Measurements from ENCODE around the gene ARHGAP26. TPM values are rescaled to one million over a fixed set of nuclear protein-coding genes. Genes with fewer than 3 reads are reported as not detected.

Gene ARHGAP26
- total RNA-seq, 4 donors from 2014 or later: 12.4 to 49.5 (median 31.8) TPM

DNA sequence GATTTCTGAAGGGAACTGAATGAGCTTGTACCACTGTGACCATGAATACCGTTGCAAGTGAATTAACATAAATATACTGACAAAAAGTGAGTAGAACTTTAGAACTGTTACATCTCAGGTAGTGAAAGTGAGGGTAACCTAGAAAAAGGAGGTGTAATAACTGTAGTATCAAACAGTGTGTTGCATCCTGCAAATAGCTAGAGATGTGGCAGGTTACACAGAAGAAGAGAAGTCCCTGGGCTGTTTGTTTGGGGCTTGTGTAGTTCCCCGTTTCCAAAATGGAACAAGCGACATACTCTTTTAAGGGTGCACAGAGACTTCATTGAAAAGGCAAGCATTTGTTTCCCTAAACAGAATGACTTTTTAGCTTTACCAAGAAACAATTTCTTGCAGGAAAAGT, 418.5 kb downstream of the ARHGAP26 start:
- TF ChIP-seq POLR2A (IDR thresholded peaks at IDR 0.05): no peak
- TF ChIP-seq, protein P1, sequence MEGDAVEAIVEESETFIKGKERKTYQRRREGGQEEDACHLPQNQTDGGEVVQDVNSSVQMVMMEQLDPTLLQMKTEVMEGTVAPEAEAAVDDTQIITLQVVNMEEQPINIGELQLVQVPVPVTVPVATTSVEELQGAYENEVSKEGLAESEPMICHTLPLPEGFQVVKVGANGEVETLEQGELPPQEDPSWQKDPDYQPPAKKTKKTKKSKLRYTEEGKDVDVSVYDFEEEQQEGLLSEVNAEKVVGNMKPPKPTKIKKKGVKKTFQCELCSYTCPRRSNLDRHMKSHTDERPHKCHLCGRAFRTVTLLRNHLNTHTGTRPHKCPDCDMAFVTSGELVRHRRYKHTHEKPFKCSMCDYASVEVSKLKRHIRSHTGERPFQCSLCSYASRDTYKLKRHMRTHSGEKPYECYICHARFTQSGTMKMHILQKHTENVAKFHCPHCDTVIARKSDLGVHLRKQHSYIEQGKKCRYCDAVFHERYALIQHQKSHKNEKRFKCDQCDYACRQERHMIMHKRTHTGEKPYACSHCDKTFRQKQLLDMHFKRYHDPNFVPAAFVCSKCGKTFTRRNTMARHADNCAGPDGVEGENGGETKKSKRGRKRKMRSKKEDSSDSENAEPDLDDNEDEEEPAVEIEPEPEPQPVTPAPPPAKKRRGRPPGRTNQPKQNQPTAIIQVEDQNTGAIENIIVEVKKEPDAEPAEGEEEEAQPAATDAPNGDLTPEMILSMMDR (IDR thresholded peaks at IDR 0.05): no peak
- no peaks in the 10 kb centered on the region for H3K36me3 ChIP-seq
- no peak overlapping the region for H3K27ac ChIP-seq
- no peaks in the 10 kb centered on the region for H3K9me3 ChIP-seq
- H3K27me3 ChIP-seq: no peaks in the 10 kb centered on the region
- no peaks in the 10 kb centered on the region for H3K4me1 ChIP-seq
- DNase-seq: no peak
- H3K4me3 ChIP-seq: no peak overlapping the region
- intact Hi-C loops (cut with DNase I; ENCODE audit: low total_unique reads): no loop called here

DNA sequence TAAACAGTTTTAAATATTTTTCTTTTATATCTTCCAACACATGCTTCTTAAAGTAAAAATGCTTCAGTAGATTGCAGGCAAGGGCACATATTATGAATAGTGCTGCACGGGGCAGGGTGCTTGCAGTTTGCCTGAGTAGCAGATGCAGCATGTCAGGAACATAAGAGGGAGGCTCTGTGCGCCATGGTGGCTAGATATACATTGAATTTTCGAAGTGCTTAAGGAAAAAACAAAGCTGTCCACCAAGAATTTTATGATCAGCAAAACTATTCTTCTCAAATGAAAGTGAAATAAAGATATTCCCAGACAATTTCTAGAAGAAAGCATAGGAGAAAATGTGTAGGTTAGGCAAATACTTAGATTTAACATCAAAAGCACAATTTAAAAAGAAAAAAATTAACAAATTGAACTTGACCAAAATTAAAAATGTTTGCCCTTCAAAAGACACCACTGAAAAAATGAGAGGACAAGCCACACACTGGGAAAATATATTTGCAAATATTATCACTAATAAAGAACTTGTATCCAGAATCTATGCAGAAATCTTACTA, 420.2 kb downstream of the ARHGAP26 start:
- TF ChIP-seq, protein P1 (IDR thresholded peaks at IDR 0.05): no peak
- TF ChIP-seq POLR2A (IDR thresholded peaks at IDR 0.05): no peak
- H3K36me3 ChIP-seq: no peaks in the 10 kb centered on the region
- no peaks in the 10 kb centered on the region for H3K9me3 ChIP-seq
- H3K27ac ChIP-seq: no peak overlapping the region
- intact Hi-C loops (cut with DNase I; ENCODE audit: low total_unique reads): no loop called here
- H3K4me1 ChIP-seq: no peaks in the 10 kb centered on the region
- H3K27me3 ChIP-seq: no peaks in the 10 kb centered on the region
- no peak for DNase-seq
- no peak overlapping the region for H3K4me3 ChIP-seq

DNA sequence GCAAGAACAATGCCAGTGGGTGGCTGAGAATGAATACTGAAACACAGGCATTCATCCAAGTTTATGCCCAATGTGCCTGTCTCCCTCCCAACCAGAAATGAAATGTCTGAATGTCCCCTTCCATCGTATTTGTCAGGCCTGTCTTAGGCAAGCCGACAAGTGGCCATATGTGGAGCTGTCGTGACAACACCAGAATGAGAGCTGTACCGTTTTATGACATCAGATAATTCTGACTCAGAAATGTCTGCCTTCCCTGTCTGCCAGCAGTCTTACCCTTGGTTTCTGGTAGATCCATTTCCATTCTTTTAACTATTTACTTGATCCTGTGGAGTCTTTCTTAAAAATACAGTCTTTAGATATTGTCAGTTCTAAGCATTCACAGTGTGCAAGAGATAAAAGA, 421.5 kb downstream of the ARHGAP26 start:
- intact Hi-C loops (cut with DNase I; ENCODE audit: low total_unique reads): no loop called here
- TF ChIP-seq, protein P1 (IDR thresholded peaks at IDR 0.05): no peak
- TF ChIP-seq POLR2A (IDR thresholded peaks at IDR 0.05): no peak
- no peak overlapping the region for H3K4me3 ChIP-seq

DNA sequence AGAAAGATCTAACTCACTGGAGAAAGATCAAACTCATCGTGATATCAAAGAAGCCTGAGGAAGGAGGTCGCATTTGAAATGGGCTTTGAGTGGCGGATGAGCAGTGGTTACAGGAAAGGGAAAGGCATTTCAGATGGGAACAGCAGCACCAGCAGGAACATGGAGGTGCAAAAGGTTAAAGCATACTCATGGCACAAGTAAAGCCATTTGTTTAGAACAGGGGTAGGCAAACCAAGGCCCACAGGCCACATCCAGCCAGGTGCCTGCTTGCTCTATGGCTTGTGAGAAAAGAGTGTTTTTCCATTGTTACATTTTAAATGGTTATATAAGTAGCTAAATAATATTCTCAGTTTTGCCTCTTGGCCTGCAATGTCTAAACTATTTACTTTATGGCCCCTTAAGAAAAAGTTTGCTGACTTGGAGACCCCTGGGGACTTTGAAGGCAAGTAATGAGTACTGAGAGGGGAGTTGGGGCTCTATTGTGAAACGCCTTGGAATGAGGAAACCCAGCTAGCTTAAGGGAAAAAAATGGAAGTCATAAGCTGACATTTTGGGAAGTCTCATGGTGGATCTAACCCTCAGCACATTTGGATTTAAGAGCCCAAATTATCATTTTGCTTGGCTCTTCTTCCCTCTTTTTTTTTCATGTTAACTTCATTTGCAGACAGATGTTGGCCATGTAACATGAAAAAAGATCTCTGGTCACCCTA, 422.2 kb downstream of the ARHGAP26 start:
- Histone ChIP-seq H3K4me1 (no peaks in the 10 kb centered on the region), H3K9me3 (no peaks in the 10 kb centered on the region), H3K4me3 (no peak overlapping the region), H3K27ac (no peak overlapping the region), H3K36me3 (no peaks in the 10 kb centered on the region), H3K27me3 (no peaks in the 10 kb centered on the region)
- DNase-seq: no peak
- TF ChIP-seq POLR2A (IDR thresholded peaks at IDR 0.05): no peak
- TF ChIP-seq, protein P1 (IDR thresholded peaks at IDR 0.05): no peak
- intact Hi-C loops (cut with DNase I; ENCODE audit: low total_unique reads): no loop called here

More for the DNA sequence above, 421.5 kb downstream of the ARHGAP26 start:
- DNase-seq: no peak
- Histone ChIP-seq H3K27me3 (no peaks in the 10 kb centered on the region), H3K4me1 (no peaks in the 10 kb centered on the region), H3K9me3 (no peaks in the 10 kb centered on the region), H3K36me3 (no peaks in the 10 kb centered on the region), H3K27ac (no peak overlapping the region)

DNA sequence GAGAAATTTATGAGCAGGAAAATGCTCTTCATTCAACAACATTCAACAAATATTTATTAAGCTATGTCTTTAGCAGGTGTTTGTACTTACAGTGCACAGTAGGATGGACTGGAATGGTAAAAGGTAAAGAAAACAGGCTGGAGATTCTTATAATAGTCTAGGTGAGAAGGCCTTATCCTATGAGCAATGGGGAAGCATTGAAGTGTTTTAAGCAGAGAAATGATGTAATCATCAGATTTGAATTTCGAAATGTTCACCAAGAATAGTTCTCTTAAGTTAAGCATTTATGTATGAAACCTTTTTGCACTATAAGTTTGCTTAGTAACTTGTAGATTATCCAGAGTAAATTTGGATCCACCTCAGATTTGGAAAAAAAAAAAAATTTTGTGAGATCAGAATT, 424.0 kb downstream of the ARHGAP26 start:
- no peak for DNase-seq
- TF ChIP-seq, protein P1 (IDR thresholded peaks at IDR 0.05): no peak
- no peak for TF ChIP-seq POLR2A (IDR thresholded peaks at IDR 0.05)
- no peak overlapping the region for H3K4me3 ChIP-seq
- H3K27me3 ChIP-seq: no peaks in the 10 kb centered on the region
- no peaks in the 10 kb centered on the region for H3K9me3 ChIP-seq
- intact Hi-C loops (cut with DNase I; ENCODE audit: low total_unique reads): no loop called here
- no peaks in the 10 kb centered on the region for H3K36me3 ChIP-seq
- H3K27ac ChIP-seq: no peak overlapping the region
- H3K4me1 ChIP-seq: no peaks in the 10 kb centered on the region
